Testis (tissue), 3 donors: ENCODE data around the gene BAMBI. TPM values are rescaled to one million over a fixed set of nuclear protein-coding genes. Genes with fewer than 3 reads are reported as not detected.

ENCODE experiments used
- DNase-seq: peaks from one replicate; pipeline ENCODE4 v3.0.0-alpha.2; 2019
- H3K27ac ChIP-seq, 2 donors: fragments of 200-600 bp; sonication (generic); one replicate each; pipeline ENCODE4 v1.5.1; 2019
- H3K27me3 ChIP-seq: fragments of 200-600 bp; sonication (generic); one replicate; pipeline ENCODE4 v1.5.1; 2019
- H3K36me3 ChIP-seq: fragments of 200-600 bp; sonication (generic); one replicate; pipeline ENCODE4 v1.5.1; 2017; ENCODE audit warnings: low read depth; ENCODE audit errors: missing control alignments
- H3K4me1 ChIP-seq: fragments of 200-600 bp; sonication (generic); one replicate; pipeline ENCODE4 v1.5.1; 2019
- H3K4me3 ChIP-seq, 2 donors: fragments of 200-600 bp; sonication (generic); one replicate each; pipeline ENCODE4 v1.5.1; 2017 to 2019
- H3K9me3 ChIP-seq: fragments of 200-600 bp; sonication (generic); one replicate; pipeline ENCODE4 v1.5.1; 2017
- POLR2A ChIP-seq: fragments of 450-650 bp; IDR thresholded peaks from one replicate; pipeline ENCODE4 v1.6.1; 2017; ENCODE audit warnings: antibody characterized with exemption, mild to moderate bottlenecking, moderate library complexity
- WGBS, 2 donors: methylation state at CpG; one replicate each; pipeline ENCODE4 v1.1.5; 2018; 5-methylcytosine and 5-hydroxymethylcytosine counted together
- intact Hi-C: fragments of 100-400 bp; cut with DNase I; formaldehyde crosslinking; loops from one replicate; pipeline ENCODE4 v1.15.1; 2023; ENCODE audit warnings: low total_unique reads
- polyA plus RNA-seq: library from polyadenylated mRNA; stranded (reverse); fragments of 350-450 nt; fragmentation: Illumina TruSeq; extraction: RNeasy Lipid Tissue Mini Kit (QIAGEN cat#74804); gene quantifications from one replicate; pipeline ENCODE4 v1.2.3, GENCODE V29; 2014; ENCODE audit warnings: low read depth, low replicate concordance; ENCODE audit not compliant: insufficient read depth
- total RNA-seq, 2 donors: library from RNA; depleted of rRNA; stranded (reverse); fragments of >200 nt; gene quantifications; one replicate each; pipeline ENCODE4 v1.2.3, GENCODE V29; 2016
- TF ChIP-seq, protein P1 (sequence below), 3 experiments: fragments of 450-650 bp in 2 of 3; fragments of 200-600 bp in 1 of 3; sonication (generic) in 1 of 3; IDR thresholded peaks; one replicate each; pipeline ENCODE4 v1.5.1; 2016 to 2019; ENCODE audit warnings: antibody characterized with exemption in 3 of 3, mild to moderate bottlenecking in 2 of 3, moderate library complexity in 1 of 3

The BAMBI gene
- total and polyA plus RNA-seq, 3 donors from 2014 or later: 24.4 to 59.6 (median 49.7) TPM

DNA sequence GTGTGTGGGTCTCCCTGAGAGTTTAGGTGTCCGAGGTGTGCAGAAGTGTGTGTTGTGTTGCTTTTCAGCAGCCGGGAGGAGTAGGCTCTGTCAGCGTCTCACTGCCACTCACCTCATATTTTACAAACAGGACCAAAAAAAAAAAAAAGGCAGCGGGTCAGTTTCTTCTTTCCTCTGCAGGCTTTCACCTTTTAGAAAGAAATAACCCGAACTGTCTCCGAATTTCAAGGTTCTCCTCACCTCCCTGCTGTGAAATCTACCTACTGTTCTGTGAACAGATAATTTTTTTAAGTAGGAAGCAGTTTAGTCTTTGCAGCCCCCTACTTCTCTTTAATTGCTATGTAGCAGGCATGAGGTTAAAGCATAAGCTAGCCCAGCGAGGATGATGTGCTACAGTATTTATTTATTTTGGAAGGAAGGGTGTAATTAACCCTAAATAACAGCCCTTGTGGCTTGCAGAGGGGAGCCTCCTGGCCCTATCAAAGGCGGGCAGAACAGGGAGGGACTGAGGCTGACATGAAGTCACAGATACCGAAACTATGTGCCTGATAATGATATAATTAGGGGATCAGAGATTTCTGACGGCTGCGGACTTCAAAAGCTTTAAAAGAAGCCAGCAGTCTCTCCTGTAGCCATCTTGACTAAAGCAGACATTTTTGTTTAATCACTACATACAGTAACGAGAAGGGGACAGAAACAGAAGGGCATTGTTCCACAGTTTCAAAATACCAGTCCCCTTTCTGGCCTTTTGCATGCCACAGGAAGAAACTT, 1.6 kb downstream of the BAMBI start:
- TF ChIP-seq, protein P1, sequence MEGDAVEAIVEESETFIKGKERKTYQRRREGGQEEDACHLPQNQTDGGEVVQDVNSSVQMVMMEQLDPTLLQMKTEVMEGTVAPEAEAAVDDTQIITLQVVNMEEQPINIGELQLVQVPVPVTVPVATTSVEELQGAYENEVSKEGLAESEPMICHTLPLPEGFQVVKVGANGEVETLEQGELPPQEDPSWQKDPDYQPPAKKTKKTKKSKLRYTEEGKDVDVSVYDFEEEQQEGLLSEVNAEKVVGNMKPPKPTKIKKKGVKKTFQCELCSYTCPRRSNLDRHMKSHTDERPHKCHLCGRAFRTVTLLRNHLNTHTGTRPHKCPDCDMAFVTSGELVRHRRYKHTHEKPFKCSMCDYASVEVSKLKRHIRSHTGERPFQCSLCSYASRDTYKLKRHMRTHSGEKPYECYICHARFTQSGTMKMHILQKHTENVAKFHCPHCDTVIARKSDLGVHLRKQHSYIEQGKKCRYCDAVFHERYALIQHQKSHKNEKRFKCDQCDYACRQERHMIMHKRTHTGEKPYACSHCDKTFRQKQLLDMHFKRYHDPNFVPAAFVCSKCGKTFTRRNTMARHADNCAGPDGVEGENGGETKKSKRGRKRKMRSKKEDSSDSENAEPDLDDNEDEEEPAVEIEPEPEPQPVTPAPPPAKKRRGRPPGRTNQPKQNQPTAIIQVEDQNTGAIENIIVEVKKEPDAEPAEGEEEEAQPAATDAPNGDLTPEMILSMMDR (IDR thresholded peaks at IDR 0.05): no peak
- no peak for TF ChIP-seq POLR2A
- Histone ChIP-seq H3K36me3 (no peaks in the 10 kb centered on the region), H3K4me1 (peaks cover 4% of the 10 kb centered on the region), H3K27me3 (no peaks in the 10 kb centered on the region), H3K9me3 (no peaks in the 10 kb centered on the region), H3K4me3 (peak overlapping the region; percentile 74 to 80), H3K27ac (peak overlapping the region; percentile 28 to 67)
- intact Hi-C loops: loop anchor here (5.0 kb wide), 1 partner anchor 623 kb away; no protein-coding TSS in a partner anchor
- WGBS, 2 donors: 5 to 27% methylated on average over 12 of the region's 12 CpGs
- DNase-seq: peak; percentile 42

DNA sequence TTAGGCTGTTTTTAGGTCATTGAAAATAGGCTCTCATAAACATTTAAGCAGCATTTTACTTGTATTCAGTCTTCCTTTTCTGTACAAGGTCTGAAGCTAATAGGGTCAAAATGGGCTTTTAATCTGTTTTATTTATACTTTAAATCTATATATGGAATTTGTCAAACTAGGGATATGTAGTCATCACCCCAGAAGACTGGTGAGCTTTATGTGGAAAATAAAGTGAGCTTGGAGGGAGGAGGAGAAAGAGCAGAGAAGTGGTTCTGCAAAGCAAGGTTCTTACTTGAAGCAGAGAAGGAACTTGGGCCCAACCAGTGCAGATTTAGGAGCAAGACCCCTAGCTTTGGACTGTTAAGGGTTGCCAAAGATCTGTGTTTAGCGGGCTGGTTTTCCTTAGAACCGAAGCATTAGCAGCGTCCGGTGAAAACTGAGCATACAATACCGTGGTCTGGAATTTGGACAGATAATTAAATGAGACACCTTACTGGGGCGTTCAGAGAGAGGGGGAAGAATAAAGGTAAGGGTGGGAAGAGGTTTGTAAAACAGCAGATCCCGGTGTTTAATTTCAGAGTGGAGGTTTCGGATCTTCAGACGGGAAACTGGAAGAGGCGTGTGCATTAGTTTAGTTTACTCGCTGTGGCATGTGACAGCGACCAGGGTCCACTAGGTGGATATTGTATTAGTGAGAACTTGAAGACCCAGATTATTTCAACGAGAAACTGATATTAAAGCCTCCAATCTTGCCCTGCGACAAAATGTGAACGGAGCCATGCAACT, 2.4 kb downstream of the BAMBI start:
- Histone ChIP-seq H3K36me3 (no peaks in the 10 kb centered on the region), H3K4me1 (peaks cover 4% of the 10 kb centered on the region), H3K9me3 (no peaks in the 10 kb centered on the region), H3K27ac (peak overlapping the region; percentile 28 to 67), H3K4me3 (peak overlapping the region in 1 of 2 donors; percentile 80), H3K27me3 (no peaks in the 10 kb centered on the region)
- TF ChIP-seq, protein P1 (IDR thresholded peaks at IDR 0.05): peak in 1 of 3 experiments; percentile 5
- no peak for TF ChIP-seq POLR2A
- WGBS, 2 donors: 10 to 11% methylated on average over 15 of the region's 15 CpGs
- peak; percentile 52 for DNase-seq
- intact Hi-C loops: loop anchor here (5.0 kb wide), 1 partner anchor 623 kb away; no protein-coding TSS in a partner anchor

DNA sequence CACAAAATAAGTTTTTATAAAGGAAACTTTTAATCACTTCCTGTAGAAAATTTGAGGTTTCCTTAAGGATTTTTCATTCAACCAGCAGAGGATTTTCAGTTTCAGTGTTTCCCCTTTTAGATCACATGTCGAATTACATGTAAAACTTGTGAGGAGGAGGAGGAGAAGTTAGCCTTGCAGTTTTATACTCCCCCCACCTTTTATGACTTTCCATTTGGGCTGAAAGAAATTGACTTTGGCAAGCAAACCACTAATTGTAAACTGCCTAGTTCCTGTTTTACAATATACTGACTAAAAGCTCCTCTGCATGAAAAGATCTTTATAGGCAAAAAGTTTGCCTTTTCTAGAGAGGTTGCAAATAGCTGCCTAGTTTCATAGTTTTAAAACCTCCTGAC, 3.0 kb downstream of the BAMBI start:
- H3K36me3 ChIP-seq: no peaks in the 10 kb centered on the region
- no peak for TF ChIP-seq POLR2A
- TF ChIP-seq, protein P1 (IDR thresholded peaks at IDR 0.05): no peak
- DNase-seq: no peak
- intact Hi-C loops: no loop called here
- H3K27ac ChIP-seq: no peak overlapping the region
- no peaks in the 10 kb centered on the region for H3K9me3 ChIP-seq
- WGBS, 2 donors: 9 to 17% methylated on average over 1 of the region's 1 CpG
- H3K4me1 ChIP-seq: peaks cover 4% of the 10 kb centered on the region
- H3K4me3 ChIP-seq: peak overlapping the region in 1 of 2 donors; percentile 80
- no peaks in the 10 kb centered on the region for H3K27me3 ChIP-seq

DNA sequence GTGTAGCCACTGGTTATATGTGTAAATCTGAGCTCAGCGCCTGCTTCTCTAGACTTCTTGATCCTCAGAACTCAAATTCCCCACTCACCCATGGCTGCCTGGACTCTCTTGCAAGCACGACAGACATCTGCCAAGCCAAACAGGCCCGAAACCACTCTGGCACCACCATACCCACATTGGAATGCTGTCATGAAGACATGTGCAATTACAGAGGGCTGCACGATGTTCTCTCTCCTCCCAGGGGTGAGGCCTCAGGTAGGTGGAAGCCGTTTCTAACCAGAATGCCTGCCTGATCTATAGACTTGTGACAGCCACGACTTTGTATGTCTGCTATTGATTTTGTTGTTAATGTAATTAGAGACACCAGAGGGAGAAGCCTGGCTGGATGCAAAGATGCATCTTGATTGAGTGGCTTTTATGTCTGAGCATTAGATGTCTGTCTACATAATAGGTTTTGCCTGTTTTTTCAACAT, 4.0 kb downstream of the BAMBI start:
- intact Hi-C loops: no loop called here
- H3K4me3 ChIP-seq: no peak overlapping the region

More for the DNA sequence above, 4.0 kb downstream of the BAMBI start:
- Histone ChIP-seq H3K27me3 (no peaks in the 10 kb centered on the region), H3K27ac (no peak overlapping the region), H3K9me3 (no peaks in the 10 kb centered on the region), H3K4me1 (peaks cover 4% of the 10 kb centered on the region), H3K36me3 (no peaks in the 10 kb centered on the region)
- TF ChIP-seq POLR2A: no peak
- TF ChIP-seq, protein P1 (IDR thresholded peaks at IDR 0.05): no peak
- 52 to 64% methylated on average over 4 to 6 of the region's 6 CpGs for WGBS, 2 donors
- DNase-seq: peak; percentile 24
